ENCODE data around the gene BTBD17. TPM values are rescaled to one million over a fixed set of nuclear protein-coding genes. Genes with fewer than 3 reads are reported as not detected.

BTBD17 gene
- total RNA-seq, 4 donors from 2014 or later, result not detected

DNA sequence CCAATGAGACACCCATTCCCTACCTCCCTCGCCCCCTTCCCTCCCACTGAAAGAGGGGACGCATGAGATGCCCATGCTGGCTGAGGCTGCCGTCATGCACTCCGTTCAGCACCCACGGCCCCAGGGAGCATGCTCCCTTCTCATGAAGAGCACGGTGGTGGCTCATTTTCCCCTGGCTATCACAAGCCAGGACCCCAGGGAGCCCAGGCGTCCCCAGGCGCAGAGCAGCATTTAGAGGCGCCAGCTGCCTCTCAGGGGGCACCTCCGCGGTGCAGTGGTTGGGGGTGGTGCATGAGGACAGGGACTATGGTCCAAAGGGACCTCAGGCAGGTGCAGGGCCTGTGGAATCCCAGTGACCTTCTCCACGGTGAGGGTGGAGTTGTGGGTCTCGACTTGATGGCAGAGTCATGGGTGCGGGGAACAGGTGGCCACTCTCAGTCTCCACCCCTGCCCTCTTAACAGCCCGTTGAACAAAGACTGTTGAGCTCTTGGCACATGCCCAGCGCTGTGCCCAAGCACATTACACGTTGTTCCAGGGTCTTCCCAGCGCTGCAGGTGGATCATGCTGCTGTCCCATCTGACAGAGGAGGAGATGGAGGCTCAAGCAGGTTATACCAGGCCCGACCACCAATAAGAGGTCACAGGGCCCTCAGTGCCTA lies 22.0 kb downstream of the BTBD17 start:
- no peak overlapping the region for H3K4me3 ChIP-seq
- no peak for TF ChIP-seq POLR2A (IDR thresholded peaks at IDR 0.05)
- no peak for TF ChIP-seq EP300 (IDR thresholded peaks at IDR 0.05)
- TF ChIP-seq, protein P1, sequence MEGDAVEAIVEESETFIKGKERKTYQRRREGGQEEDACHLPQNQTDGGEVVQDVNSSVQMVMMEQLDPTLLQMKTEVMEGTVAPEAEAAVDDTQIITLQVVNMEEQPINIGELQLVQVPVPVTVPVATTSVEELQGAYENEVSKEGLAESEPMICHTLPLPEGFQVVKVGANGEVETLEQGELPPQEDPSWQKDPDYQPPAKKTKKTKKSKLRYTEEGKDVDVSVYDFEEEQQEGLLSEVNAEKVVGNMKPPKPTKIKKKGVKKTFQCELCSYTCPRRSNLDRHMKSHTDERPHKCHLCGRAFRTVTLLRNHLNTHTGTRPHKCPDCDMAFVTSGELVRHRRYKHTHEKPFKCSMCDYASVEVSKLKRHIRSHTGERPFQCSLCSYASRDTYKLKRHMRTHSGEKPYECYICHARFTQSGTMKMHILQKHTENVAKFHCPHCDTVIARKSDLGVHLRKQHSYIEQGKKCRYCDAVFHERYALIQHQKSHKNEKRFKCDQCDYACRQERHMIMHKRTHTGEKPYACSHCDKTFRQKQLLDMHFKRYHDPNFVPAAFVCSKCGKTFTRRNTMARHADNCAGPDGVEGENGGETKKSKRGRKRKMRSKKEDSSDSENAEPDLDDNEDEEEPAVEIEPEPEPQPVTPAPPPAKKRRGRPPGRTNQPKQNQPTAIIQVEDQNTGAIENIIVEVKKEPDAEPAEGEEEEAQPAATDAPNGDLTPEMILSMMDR (IDR thresholded peaks at IDR 0.05), result no peak
- no peak for TF ChIP-seq POLR2AphosphoS5 (IDR thresholded peaks at IDR 0.05)
- DNase-seq (ENCODE audit: low spot score in 2 of 2), result no peak
- H3K4me1 ChIP-seq, result no peaks in the 10 kb centered on the region
- 86% methylated on average over 7 of the region's 19 CpGs for WGBS
- H3K27me3 ChIP-seq, result peaks cover 61% of the 10 kb centered on the region
- no peak overlapping the region for H3K27ac ChIP-seq
- no peaks in the 10 kb centered on the region for H3K36me3 ChIP-seq
- H3K9me3 ChIP-seq, result no peaks in the 10 kb centered on the region

- Histone ChIP-seq H3K9me3 (no peaks in the 10 kb centered on the region), H3K36me3 (no peaks in the 10 kb centered on the region), H3K27ac (no peak overlapping the region), H3K4me1 (no peaks in the 10 kb centered on the region), H3K4me3 (no peak overlapping the region), H3K27me3 (peaks cover 52% of the 10 kb centered on the region)
- DNase-seq (ENCODE audit: low spot score in 2 of 2), result no peak
- TF ChIP-seq, protein P1 (IDR thresholded peaks at IDR 0.05), result no peak
- WGBS, result 67% methylated on average over 8 of the region's 12 CpGs
Measured at GRCh38 chr17:74337834-74338500, 23.7 kb downstream of the BTBD17 start.

DNA sequence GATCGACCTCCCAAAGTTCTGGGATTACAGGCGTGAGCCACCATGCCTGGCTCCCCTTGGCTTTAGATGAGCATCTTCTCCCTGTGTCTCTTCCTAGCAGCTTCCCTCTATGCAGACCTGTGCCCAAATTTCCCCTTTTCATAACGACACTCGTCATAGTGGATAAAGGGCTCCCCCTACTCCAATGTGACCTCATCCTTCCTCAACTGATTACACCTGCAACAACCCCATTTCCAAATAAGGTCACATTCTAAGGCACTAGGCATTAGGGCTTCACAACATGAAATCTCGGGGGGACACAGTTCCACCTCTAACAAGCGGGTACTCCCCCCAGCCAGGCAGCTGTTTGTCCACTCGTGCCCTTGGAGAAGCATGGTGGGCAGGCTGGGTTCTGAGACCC lies 25.4 kb downstream of the BTBD17 start:
- no peak for TF ChIP-seq EP300 (IDR thresholded peaks at IDR 0.05)
- TF ChIP-seq POLR2AphosphoS5 (IDR thresholded peaks at IDR 0.05), result no peak
- TF ChIP-seq, protein P1 (IDR thresholded peaks at IDR 0.05), result no peak
- TF ChIP-seq POLR2A (IDR thresholded peaks at IDR 0.05), result no peak
- Histone ChIP-seq H3K36me3 (no peaks in the 10 kb centered on the region), H3K4me3 (no peak overlapping the region), H3K4me1 (no peaks in the 10 kb centered on the region), H3K27ac (no peak overlapping the region), H3K27me3 (peaks cover 54% of the 10 kb centered on the region), H3K9me3 (no peaks in the 10 kb centered on the region)
- DNase-seq (ENCODE audit: low spot score in 2 of 2), result no peak
- 84% methylated on average over 7 of the region's 7 CpGs for WGBS

- Histone ChIP-seq H3K36me3 (no peaks in the 10 kb centered on the region), H3K27ac (no peak overlapping the region), H3K27me3 (peaks cover 61% of the 10 kb centered on the region), H3K9me3 (no peaks in the 10 kb centered on the region), H3K4me1 (no peaks in the 10 kb centered on the region), H3K4me3 (no peak overlapping the region)
- WGBS, result 100% methylated on average over 1 of the region's 5 CpGs
- DNase-seq (ENCODE audit: low spot score in 2 of 2), result no peak
- TF ChIP-seq POLR2A (IDR thresholded peaks at IDR 0.05), result no peak
- TF ChIP-seq, protein P1 (IDR thresholded peaks at IDR 0.05), result no peak
- TF ChIP-seq EP300 (IDR thresholded peaks at IDR 0.05), result no peak
- TF ChIP-seq POLR2AphosphoS5 (IDR thresholded peaks at IDR 0.05), result no peak
Measured at GRCh38 chr17:74335529-74336062, 26.1 kb downstream of the BTBD17 start.

DNA sequence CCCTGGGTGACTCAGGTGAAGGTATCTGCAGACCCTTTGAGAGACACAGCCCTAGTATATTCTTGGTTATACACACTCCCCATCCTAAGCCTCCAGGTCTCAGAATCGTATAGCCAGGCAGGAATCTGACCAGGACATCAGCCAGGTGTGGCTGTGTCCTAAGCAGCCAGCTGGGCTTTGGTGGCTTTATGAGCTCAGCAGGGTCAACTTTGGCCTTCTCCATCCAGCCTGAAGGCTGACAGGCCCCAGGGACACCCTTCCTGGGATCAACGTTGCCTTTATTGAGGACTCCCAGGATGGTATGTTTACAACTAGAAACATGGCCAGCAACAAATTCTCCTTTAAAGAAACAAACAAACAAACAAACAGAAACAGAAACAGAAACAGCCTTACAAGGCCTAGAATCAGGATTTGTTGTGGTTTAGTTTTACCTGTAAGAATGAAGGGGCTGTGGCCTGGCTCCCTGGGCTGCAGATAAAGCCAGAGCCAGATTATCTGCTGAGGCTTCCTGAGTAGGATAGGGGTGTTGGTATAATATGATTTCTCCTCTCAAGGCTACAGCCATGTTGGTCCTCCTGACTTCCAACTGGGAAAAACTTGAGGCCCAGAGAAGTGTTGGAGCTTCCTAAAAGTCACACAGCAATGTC lies 27.2 kb downstream of the BTBD17 start:
- no peaks in the 10 kb centered on the region for H3K9me3 ChIP-seq
- H3K27me3 ChIP-seq, result peaks cover 65% of the 10 kb centered on the region
- no peak overlapping the region for H3K4me3 ChIP-seq
- no peaks in the 10 kb centered on the region for H3K4me1 ChIP-seq
- TF ChIP-seq POLR2A (IDR thresholded peaks at IDR 0.05) (no peak), POLR2AphosphoS5 (IDR thresholded peaks at IDR 0.05) (no peak), EP300 (IDR thresholded peaks at IDR 0.05) (no peak)
- TF ChIP-seq, protein P1 (IDR thresholded peaks at IDR 0.05), result no peak
- H3K27ac ChIP-seq, result no peak overlapping the region
- DNase-seq (ENCODE audit: low spot score in 2 of 2), result no peak
- H3K36me3 ChIP-seq, result no peaks in the 10 kb centered on the region
- 77% methylated on average over 2 of the region's 2 CpGs for WGBS

Data from suprapubic skin (tissue), 4 donors.